ENCODE measurements around the gene SEMA6B.

- TF ChIP-seq, protein P1, sequence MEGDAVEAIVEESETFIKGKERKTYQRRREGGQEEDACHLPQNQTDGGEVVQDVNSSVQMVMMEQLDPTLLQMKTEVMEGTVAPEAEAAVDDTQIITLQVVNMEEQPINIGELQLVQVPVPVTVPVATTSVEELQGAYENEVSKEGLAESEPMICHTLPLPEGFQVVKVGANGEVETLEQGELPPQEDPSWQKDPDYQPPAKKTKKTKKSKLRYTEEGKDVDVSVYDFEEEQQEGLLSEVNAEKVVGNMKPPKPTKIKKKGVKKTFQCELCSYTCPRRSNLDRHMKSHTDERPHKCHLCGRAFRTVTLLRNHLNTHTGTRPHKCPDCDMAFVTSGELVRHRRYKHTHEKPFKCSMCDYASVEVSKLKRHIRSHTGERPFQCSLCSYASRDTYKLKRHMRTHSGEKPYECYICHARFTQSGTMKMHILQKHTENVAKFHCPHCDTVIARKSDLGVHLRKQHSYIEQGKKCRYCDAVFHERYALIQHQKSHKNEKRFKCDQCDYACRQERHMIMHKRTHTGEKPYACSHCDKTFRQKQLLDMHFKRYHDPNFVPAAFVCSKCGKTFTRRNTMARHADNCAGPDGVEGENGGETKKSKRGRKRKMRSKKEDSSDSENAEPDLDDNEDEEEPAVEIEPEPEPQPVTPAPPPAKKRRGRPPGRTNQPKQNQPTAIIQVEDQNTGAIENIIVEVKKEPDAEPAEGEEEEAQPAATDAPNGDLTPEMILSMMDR (IDR thresholded peaks at IDR 0.05 in 2 of 3, conservative IDR thresholded peaks at IDR 0.05 in 1 of 3; ENCODE audit: control insufficient read depth in 2 of 3, extremely low read depth in 1 of 3, insufficient read depth in 1 of 3, low read depth in 3 of 3, low read length in 3 of 3): no peak
- TF ChIP-seq NFYB (IDR thresholded peaks at IDR 0.05; ENCODE audit: insufficient read depth, low read depth, low read length) (no peak), CBX3 (IDR thresholded peaks at IDR 0.05; ENCODE audit: borderline replicate concordance, low read depth) (no peak), ZNF592 (IDR thresholded peaks at IDR 0.05) (no peak), BRCA1 (IDR thresholded peaks at IDR 0.05; ENCODE audit: low read depth, low read length) (no peak), EED (IDR thresholded peaks at IDR 0.05; ENCODE audit: low read depth) (no peak), MAX (IDR thresholded peaks at IDR 0.05; ENCODE audit: low read depth, low read length) (no peak), MYC (IDR thresholded peaks at IDR 0.05; ENCODE audit: insufficient read depth, insufficient read length, insufficient replicate concordance, low read length, severe bottlenecking) (no peak)
- TF ChIP-seq, protein P2, sequence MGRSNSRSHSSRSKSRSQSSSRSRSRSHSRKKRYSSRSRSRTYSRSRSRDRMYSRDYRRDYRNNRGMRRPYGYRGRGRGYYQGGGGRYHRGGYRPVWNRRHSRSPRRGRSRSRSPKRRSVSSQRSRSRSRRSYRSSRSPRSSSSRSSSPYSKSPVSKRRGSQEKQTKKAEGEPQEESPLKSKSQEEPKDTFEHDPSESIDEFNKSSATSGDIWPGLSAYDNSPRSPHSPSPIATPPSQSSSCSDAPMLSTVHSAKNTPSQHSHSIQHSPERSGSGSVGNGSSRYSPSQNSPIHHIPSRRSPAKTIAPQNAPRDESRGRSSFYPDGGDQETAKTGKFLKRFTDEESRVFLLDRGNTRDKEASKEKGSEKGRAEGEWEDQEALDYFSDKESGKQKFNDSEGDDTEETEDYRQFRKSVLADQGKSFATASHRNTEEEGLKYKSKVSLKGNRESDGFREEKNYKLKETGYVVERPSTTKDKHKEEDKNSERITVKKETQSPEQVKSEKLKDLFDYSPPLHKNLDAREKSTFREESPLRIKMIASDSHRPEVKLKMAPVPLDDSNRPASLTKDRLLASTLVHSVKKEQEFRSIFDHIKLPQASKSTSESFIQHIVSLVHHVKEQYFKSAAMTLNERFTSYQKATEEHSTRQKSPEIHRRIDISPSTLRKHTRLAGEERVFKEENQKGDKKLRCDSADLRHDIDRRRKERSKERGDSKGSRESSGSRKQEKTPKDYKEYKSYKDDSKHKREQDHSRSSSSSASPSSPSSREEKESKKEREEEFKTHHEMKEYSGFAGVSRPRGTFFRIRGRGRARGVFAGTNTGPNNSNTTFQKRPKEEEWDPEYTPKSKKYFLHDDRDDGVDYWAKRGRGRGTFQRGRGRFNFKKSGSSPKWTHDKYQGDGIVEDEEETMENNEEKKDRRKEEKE (IDR thresholded peaks at IDR 0.05): no peak
Observed at GRCh38 chr19:4586691-4587090, 27.2 kb upstream of the SEMA6B start.

All from GM12878 (cell line).